Retinal pigment epithelial cell (primary cell): ENCODE measurements around the gene WSCD1.
A peak's percentile ranks its signal among the peaks of the same experiment; 100 is the strongest.

Source experiments
- DNase-seq: peaks from one replicate; pipeline ENCODE4 v3.0.0-alpha.2; 2010; ENCODE audit warnings: low read depth
- H3K4me3 ChIP-seq: 2 replicates; pipeline ENCODE4 v1.5.1; 2011; ENCODE audit warnings: mild to moderate bottlenecking, low read length, control low read depth, moderate library complexity
- CTCF ChIP-seq: conservative IDR thresholded peaks from 2 replicates; pipeline ENCODE4 v1.5.1; 2011; ENCODE audit warnings: low read depth, low read length, control low read depth, inconsistent platforms

The WSCD1 gene

GRCh38 chr17:6070430-6070912 lies 292 bp downstream of the WSCD1 start:
- H3K4me3 ChIP-seq, result peak overlapping the region; percentile 67
- no peak for TF ChIP-seq CTCF
- no peak for DNase-seq

GRCh38 chr17:6070913-6071511 lies 833 bp downstream of the WSCD1 start:
- peak overlapping the region; percentile 67 for H3K4me3 ChIP-seq
- TF ChIP-seq CTCF, result peak; percentile 5
- no peak for DNase-seq

GRCh38 chr17:6071528-6072065 lies 1.4 kb downstream of the WSCD1 start:
- peak overlapping the region; percentile 67 for H3K4me3 ChIP-seq
- no peak for DNase-seq
- no peak for TF ChIP-seq CTCF

GRCh38 chr17:6072157-6072556 lies 2.0 kb downstream of the WSCD1 start:
- TF ChIP-seq CTCF, result no peak
- H3K4me3 ChIP-seq, result no peak overlapping the region
- no peak for DNase-seq

GRCh38 chr17:6072611-6073010 lies 2.4 kb downstream of the WSCD1 start:
- no peak for DNase-seq
- no peak for TF ChIP-seq CTCF

GRCh38 chr17:6073620-6074019 lies 3.4 kb downstream of the WSCD1 start:
- DNase-seq, result no peak
- no peak overlapping the region for H3K4me3 ChIP-seq
- no peak for TF ChIP-seq CTCF

More at GRCh38 chr17:6072611-6073010, 2.4 kb downstream of the WSCD1 start:
- H3K4me3 ChIP-seq, result no peak overlapping the region

- no peak overlapping the region for H3K4me3 ChIP-seq
- DNase-seq, result no peak
- TF ChIP-seq CTCF, result no peak
Measured at GRCh38 chr17:6075050-6075449, 4.9 kb downstream of the WSCD1 start.
